CD4-positive, alpha-beta T cell treated with Interferon alpha-2 for 1 hour (primary cell): Measurements from ENCODE around the gene ATG4C.
"Not testable (repeated sequence)": the region's sequence is repeated elsewhere in the genome, so short reads cannot be mapped to it uniquely, and the experiment has no call there.

Source experiments
- DNase-seq, 2 donors: peaks; one replicate each; pipeline ENCODE4 v3.0.0-alpha.2; 2020 to 2022

Gene ATG4C, protein sequence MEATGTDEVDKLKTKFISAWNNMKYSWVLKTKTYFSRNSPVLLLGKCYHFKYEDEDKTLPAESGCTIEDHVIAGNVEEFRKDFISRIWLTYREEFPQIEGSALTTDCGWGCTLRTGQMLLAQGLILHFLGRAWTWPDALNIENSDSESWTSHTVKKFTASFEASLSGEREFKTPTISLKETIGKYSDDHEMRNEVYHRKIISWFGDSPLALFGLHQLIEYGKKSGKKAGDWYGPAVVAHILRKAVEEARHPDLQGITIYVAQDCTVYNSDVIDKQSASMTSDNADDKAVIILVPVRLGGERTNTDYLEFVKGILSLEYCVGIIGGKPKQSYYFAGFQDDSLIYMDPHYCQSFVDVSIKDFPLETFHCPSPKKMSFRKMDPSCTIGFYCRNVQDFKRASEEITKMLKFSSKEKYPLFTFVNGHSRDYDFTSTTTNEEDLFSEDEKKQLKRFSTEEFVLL

DNA sequence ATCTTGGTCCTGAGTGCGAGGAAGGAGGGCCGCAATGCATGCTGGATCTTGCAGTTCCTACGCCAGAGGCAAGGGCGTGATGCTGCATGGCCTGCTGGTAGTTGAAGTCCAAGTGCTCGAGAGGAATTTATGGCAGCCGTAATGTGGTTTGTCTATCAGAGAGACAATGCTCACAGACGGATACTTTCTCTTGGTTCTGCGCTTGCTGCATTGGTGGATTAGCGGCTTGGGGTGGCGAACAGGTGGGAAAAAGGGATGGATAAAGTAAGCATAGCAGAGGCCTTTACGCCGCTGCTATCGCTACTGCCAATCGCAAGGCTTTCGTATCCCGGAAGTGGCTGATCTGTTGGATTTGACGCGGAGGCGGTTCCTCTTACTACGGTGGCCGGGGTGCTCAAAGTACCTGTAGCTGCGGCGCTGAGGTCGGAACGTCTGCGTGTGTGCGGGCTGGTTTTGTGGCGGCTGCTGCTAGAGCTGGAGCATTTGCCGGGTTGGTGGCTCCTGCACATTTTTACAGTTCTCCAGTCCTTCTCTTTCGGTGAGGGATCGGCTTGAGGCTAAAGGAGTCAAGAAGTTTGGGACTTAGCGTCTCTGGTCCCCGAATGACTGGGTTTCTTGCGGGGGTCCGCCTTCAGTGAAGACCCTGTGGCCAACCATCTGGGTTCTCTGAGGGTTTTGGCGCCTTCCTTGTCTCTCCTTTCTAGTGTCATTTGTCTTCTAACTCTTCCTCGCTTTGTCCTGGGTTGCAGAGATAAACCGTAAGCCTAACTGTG is at the start of gene ATG4C:
TSS of gene ATG4C (plus strand) at position 397 of the 773 bp plus-strand sequence. CDS start 19,655 bp downstream, outside the sequence.
- DNase-seq: peak; percentile 93 to 95

DNA sequence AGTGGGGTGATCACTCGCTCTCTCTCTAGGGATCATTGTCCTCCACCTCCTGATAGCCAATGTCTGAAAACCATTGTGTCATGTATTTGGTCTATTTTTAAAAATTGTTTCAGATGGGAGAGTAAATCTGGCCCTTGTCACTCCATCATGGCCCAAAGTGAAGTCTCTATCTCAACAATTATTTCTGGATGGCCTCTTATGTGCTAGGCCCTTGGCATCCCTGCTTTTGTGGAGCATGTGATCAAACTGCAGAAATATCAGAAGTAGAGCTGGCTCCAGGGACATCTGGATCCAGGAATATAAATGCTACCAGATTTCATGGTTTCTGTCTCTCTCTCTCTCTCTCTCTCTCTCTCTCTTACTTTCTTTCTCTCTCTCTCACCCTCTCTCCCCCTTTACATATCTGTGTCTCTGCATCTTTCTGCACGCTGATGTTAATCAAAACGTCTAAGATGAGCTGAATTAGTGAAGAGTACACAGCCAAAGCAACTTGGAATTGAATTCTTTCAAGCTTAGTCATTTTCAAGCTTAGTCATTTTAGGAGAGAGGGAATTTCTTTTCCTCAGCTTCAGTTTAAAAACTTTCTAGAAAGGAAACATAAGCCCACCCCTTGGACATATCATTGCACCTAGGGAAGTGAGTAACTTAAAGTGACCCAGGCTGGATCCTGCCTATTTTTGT is 48.3 kb upstream of the ATG4C start:
- no peak for DNase-seq

DNA sequence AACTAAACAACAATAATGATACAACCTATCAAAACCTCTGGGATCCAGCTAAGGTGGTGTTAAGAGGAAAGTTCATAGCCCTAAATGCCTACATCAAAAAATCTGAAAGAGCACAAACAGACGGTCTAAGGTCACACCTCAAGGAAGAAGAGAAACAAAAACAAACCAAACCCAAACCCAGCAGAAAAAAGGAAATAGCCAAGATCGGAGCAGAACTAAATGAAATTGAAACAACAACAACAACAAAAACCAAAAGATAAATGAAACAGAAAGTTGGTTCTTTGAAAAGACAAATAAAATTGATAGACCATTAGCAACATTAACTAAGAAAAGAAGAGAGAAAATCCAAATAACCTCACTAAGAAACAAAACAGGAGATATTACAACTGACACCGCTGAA is 43.2 kb upstream of the ATG4C start:
- DNase-seq: not testable (repeated sequence)

DNA sequence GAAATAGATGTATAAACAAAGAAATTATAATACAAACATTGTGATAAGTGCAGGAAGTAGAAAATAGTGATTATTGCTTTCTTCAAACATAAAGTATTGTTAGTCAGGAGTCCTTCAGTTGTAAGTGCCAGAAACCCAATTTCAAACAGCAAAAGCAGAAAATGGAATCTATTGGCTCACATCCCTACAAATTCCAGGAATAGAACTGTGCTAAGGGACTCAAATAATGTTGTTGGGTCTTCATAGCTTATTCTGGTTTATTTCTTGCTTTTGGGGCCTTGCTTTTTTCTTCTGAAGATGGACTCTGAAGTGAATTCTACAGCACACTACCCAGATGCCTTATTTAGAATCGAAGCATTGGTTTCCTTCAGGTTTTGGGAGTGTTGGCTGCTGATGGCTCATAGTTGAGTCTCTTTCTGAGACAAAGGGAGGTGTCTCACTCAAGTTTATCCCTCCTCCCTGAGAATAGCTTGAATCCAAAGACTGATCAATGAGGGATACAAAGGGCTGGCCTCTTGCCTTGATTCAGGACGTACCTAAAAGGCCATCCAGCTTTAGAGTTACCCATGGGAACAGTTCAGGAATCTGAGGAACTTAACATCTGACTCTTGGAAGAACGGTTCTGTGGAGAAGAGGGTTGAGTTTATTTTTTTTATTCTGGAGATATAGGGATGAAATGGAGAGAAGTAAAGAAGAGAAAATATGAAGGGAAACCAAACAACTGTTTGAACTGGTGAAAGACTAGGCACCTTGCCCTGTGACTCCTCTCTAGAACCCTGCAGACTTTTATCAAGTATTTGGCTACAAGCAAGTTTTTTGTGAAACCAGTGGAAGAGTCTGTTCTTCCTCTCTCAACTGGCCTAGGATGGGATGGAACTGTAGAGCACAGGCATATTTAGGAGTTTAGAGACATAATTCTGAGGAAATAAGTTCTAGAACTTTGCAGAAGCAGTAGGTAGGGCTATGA is 39.0 kb upstream of the ATG4C start:
- DNase-seq: no peak

DNA sequence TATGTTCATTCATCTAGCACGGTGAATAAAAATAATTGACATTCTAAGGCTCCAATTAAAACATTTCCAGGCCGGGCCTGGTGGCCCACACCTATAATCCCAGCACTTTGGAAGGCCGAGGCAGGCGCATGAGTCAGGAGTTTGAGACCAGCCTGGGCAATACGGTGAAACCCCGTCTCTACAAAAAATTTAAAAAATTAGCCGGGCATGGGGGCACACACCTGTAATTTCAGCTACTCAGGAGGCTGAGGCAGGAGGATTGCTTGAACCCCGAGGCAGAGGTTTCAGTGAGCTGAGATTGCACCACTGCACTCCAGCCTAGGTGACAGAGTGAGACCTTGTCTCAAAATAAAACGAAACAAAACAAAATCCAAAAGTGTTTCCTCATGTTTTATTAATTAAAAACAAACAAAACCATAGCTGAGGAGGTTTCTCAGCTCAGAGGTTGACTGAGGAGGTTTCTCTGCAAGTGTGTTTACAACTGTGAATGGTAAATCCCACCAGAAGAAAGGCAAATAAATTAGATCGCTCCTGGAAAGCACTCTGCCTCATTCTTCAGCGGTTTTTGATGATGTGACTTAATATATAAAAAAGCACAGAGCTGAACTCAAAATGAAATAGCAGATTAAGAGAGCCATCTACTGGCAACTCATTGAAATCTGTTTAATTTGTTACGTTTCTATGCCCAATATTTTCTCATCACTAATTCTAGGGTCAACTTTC is 37.7 kb upstream of the ATG4C start:
- peak in 1 of 2 donors; percentile 42 for DNase-seq

DNA sequence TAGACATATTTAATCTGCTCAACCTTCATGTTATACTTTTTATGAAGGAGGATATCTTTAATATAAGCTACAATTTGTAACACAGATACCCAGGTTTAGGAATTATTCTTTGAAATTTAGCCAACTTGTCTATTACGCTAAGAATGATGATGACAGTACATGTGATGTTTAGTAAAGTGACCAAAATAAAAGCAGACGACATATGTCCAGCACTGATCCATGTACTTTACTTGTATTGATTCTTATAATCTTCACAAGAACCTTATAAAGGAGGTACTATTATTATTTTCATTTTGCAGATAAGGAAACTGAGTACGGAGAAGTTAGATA is 37.2 kb upstream of the ATG4C start:
- DNase-seq: no peak

DNA sequence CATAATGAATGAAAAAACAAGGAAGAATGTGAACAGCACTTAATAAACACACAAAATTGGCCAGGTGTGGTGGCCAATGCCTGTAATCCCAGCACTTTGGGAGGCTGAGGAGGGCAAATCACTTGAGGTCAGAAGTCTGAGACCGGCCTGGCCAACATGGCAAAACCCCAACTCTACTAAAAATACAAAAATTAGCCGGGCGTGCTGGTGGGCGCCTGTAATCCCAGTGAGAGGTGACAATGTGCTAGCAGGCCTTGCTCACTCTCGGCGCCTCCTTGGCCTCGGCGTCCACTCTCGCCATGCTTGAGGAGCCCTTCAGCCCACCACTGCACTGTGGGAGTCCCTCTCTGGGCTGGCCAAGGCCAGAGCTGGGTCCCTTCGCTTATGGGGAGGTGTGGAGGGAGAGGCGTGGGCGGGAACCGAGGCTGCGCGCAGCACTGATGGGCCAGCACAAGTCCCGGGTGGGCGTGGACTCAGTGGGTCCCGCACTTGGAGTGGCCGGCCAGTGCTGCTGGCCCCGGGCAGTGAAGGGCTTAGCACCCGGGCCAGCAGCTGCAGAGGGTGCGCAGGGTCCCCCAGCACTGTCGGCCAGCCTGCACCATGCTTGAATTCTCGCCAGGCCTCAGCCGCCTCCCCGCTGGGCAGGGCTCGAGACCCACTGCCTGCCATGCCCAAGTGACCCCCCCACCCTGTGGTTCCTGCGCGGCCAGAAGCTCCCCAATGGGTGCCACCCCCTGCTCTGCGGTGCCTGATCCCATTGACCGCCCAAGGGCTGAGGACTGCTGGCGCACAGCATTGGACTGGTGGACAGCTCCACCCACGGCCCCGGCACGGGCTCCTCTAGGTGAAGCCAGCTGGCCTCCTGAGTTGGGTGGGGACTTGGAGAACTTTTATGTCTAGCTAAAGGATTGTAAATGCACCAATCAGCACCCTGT is 30.6 kb upstream of the ATG4C start:
- no peak for DNase-seq

DNA sequence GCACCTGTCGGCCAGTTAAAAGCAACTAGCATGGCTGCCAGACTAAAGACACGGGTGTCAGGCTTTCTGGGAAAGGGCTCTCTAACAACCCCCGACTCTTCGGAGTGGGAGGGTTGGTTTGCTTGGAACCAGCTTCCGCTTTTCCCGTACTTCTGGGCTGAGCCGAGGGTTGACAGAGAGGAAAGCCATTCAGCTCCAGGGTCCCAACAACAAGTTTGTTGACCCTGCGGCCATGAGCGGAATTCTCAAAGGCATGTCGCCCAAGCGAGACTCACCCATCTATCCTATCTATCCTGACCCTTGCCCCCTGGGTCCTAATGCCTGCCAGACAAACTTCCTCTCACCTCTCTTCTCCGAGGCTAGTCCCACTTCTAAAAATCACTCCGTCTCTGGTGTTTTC is 29.0 kb upstream of the ATG4C start:
- not testable (repeated sequence) for DNase-seq

DNA sequence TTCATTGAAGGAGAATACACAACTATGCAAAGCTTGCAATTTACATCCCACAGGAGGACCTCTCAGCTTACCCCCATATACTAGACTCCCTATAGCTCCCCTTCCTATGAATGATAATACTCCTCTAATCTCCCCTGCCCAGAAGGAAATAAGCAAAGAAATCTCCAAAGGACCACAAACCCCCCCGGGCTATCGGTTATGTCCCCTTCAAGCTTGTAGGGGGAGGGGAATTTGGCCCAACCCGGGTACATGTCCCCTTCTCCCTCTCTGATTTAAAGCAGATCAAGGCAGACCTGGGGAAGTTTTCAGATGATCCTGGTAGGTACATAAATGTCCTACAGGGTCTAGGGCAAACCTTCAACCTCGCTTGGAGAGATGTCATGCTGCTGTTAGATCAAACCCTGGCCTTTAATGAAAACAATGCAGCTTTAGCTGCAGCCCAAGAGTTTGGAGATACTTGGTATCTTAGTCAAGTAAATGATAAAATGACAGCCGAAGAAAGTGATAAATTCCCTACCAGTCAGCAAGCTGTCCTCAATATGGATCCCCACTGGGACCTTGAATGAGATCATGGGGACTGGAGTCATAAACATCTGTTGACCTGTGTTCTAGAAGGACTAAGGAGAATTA is 27.6 kb upstream of the ATG4C start:
- DNase-seq: not testable (repeated sequence)

DNA sequence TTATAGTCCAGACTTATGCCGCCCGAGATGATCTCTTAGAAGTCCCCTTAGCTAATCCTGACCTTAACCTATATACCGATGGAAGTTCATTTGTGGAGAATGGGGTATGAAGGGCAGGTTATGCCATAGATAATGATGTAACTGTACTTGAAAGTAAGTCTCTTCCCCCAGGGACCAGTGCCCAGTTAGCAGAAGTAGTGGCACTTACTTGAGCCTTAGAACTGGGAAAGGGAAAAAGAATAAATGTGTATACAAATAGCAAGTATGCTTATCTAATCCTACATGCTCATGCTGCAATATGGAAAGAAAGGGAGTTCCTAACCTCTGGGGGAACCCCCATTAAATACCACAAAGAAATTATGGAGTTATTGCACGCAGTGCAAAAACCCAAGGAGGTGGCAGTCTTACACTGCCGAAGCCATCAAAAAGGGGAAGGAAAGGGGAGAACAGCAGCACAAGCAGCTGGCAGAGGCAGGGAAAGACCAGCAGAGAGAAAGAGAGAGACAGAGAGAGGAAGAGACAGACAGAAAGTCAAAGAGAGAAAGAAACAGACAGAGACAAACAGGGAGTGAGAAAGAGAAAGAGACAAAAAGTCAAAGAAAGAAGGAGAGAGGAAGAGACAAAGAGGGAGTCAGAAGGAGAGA is 24.6 kb upstream of the ATG4C start:
- not testable (repeated sequence) for DNase-seq

DNA sequence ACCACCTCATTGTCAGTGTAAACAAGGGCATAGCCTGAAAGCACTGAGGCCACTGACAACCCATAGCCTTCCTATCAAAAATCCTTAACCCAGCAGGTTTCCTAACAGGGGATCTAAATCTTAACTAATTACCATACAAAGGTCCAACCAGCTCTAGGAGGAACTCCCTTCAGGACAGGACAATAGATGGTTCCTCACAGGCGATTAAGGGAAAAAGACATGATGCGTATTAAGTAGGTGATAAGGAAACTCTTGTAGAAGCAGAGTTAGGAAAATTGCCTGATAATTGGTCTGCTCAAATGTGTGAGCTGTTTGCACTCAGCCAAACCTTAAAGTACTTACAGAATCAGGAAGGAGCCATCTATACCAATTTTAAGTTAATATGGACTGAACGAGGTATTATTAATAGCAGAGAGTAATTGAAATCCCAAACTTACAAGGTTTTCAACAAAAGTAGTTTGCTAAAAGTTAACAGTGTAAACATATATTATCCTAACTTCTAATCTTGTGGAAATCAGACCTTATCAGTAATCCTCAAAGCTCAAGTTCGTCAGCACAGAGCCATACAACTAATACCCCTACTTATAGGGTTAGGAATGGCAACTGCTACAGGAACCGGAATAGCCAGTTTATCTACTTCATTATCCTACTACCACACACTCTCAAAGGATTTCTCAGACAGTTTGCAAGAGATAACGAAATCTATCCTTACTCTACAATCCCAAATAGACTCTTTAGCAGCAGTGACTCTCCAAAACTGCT is 23.7 kb upstream of the ATG4C start:
- DNase-seq: not testable (repeated sequence)

DNA sequence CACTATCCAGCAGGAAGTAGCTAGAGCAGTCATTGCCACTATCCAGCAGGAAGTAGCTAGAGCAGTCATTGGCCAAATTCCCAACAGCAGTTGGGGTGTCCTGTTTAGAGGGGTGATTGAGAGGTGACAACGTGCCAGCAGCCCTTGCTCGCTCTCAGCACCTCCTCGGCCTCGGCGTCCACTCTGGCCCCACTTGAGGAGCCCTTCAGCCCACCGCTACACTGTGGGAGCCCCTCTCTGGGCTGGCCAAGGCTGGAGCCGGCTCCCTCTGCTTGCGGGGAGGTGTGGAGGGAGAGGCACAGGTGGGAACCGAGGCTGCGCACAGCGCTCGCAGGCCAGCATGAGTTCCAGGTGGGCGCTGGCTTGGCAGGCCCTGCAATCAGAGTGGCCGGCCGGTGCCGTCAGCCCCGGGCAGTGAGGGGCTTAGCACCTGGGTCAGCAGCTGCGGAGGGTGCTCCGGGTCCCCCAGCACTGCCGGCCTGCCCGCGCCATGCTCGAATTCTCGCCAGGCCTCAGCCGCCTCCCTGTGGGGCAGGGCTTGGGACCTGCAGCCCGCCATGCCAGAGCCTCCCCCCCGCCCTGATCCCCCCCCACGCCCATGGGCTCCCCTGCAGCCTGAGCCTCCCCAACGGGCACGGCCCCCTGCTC is 22.6 kb upstream of the ATG4C start:
- DNase-seq: not testable (repeated sequence)

DNA sequence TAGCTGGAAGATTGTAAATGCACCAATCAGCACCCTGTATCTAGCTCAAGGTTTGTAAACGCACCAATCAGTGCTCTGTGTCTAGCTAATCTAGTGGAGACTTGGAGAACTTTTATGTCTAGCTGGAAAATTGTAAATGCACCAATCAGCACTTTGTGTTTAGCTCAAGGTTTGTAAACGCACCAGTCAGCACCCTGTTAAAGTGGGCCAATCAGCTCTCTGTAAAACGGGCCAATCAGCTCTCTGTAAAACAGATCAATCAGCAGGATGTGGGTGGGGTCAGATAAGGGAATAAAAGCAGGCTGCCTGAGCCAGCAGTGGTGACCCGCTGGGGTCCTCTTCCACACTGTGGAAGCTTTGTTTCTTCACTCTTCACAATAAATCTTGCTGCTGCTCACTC is 21.9 kb upstream of the ATG4C start:
- not testable (repeated sequence) for DNase-seq

DNA sequence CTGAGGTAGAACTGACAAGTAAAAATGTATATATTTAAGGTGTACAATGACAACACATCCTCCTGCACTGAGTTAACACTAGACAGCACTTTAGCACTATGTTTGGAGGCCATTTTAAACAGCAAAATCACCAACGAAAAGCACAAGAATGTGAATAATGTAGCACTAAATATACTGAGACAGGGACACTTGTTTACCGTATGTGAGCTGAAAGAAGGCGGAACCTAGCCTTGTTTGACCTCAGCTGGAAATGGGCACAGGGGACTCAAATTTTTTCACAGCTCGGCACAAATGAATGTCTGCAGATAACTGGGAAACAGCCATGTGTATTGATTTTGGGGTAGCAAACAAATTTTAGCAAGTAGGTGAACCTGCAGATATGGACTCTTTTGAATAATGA is 18.0 kb upstream of the ATG4C start:
- DNase-seq: no peak

DNA sequence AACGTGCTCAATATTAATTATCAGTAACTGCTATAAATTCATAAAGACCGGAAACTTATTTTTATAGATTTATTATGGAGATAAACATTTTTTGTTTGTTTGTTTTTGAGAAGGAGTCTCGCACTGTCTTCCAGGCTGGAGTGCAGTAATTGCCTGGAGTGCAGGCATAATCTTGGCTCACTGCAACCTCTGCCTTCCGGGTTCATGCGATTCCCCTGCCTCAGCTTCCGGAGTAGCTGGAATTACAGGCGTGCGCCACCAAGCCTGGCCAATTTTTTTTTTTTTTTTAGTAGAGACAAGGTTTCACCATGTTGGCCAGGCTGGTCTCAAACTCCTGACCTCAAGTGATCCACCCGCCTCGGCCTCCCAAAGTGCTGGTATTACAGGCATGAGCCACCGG is 15.4 kb upstream of the ATG4C start:
- DNase-seq: not testable (repeated sequence)

DNA sequence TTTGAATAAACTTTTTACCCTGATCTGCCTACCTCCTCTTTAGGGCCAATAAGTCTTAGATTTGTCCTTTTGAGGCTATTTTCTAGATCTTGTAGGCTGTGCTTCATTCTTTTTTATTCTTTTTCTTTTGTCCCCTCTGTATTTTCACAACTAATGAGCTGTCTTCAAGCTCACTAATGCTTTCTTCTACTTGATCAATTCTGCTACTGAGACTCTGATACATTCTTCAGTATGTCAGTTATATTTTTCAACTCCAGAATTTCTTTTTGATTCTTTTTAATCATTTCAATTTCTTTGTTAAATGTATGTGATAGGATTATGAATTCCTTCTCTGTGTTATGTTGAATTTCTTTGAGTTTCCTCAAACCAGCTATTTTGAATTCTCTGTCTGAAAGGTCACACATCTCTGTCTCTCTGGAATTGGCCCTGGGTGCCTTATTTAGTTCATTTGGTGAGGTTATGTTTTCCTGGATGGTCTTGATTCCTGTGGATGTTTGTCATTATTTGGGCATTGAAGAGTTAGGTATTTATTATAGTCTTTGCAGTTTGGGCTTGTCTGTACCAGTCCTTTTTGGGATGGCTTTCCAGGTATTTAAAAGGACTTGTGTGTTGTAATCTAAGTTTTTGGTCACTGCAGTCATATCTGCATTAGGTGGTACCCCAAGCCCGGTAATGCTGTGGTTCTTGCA is 11.2 kb upstream of the ATG4C start:
- DNase-seq: no peak

DNA sequence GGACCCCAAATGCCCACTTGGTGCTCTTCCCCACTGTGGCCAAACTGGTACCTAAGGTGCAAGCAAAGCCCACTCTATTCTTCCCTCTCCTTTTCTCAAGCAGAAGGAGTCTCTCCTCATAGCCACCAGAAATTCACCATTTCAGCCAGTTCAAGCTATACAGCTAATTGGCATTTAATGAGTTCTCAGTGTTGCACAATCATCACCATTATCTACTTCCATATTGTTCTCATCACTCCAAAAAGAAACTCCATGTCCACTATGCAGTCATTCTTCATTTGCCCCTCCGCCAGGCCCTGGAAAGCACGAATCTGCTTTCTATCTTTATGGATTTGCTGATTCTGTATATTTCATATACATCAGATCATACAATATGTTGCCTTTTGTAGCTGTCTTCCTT is 9.9 kb upstream of the ATG4C start:
- no peak for DNase-seq
